AG20443 (cell line): Measurements from ENCODE around the gene SRF.

Experiments used
- DNase-seq: peaks from one replicate; pipeline ENCODE4 v3.0.0; 2012; ENCODE audit warnings: low spot score, mixed read lengths

The SRF gene

DNA sequence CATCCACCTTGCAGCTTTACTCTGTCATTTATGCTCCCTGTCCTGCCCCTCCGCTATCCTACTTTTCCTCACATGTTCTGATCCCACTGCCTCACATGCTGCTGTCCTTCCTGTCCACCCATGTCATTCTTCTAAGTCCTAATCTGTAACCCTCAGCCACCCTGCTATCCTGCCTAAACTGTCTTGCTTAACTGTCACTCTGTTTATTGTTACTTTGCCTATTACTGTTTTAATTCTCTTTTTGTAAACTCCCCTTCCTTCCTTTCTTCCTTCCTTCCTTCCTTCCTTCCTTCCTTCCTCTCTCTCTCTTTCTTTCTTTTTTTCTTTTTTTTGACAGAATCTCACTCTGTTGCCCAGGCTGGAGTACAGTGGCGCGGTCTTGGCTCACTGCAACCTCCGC, 12.4 kb downstream of the SRF start:
- DNase-seq = no peak

DNA sequence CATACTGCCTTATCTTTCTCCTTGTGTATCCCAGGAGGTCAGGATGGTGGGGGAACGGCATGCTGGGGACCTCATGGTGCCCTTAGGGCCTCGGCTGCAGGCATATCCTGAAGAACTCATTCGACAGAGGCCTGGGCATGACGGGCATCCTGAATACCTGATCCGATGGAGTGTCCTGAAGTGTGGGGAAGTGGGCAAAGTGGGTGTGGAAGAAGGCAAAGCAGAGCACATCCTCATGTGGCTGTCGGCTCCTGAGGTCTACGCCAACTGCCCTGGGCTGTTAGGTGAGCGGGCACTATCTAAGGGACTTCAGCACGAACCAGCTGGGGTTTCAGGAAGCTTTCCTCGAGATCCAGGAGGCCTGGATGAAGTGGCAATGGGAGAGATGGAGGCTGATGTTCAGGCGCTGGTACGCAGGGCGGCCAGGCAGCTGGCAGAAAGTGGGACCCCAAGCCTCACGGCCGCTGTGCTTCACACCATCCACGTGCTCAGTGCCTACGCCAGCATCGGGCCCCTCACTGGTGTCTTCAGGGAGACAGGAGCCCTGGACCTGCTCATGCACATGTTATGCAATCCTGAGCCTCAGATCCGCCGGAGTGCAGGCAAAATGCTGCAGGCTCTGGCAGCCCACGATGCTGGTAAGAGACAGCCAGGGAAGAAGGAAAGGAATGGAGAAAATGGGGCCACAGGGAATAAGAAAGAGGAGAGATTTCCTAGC, 13.4 kb downstream of the SRF start:
- DNase-seq = no peak

DNA sequence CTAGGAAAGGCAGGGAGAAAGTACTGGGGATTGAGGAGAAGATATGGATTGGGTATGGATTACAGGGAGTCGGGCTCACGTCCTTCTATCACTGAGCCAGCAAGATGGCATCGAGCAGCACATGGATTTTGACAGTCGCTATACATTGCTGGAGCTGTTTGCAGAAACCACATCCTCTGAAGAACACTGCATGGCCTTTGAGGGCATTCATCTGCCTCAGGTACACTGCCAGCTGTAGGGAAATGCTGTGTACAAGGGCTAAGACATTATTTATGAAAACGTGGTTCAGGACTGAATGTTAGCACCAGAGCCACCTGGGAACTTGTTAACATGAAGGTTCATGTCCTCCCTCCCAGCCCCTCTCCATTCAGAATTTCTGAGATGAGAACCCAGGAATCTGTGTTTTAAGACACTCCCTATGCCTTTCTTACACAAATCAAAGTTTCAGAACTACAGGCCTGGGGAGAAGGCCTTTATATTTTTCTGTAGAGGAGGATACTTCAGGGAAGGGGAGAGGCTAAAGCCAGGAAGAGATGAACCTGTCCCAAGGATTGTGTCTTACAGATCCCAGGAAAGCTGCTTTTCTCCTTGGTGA, 14.4 kb downstream of the SRF start:
- DNase-seq = no peak

DNA sequence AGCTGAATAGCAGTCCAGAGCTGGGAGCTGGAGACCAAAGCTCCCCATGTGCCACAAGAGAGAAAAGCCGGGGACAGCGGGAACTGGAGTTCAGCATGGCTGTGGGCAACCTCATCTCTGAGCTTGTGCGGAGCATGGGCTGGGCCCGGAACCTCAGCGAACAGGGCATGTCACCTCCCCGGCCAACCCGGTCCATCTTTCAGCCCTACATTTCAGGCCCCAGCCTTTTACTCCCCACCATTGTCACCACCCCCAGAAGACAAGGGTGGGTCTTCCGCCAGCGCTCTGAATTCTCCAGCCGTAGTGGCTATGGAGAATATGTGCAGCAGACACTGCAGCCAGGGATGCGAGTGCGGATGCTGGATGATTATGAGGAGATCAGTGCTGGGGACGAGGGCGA, 14.9 kb downstream of the SRF start:
- no peak for DNase-seq

DNA sequence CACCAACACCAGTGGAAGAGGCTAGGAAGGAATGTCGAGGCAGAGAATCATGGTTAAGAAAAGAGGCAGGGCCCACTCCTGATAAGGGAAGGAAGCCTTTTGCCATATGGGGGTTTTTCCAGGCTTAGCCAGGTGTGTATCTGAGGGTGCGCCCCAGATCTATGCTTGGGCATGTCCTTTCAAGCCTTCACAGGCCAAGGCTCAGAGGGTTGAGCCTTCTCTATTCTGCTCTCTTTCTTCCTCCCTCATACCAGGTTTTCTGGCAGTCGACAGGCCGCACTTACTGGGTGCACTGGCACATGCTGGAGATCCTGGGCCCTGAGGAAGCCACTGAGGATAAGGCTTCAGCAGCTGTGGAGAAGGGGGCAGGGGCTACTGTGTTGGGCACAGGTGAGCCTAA, 15.6 kb downstream of the SRF start:
- no peak for DNase-seq

GRCh38 chr6:43187821-43188220, 16.8 kb downstream of the SRF start:
- no peak for DNase-seq

DNA sequence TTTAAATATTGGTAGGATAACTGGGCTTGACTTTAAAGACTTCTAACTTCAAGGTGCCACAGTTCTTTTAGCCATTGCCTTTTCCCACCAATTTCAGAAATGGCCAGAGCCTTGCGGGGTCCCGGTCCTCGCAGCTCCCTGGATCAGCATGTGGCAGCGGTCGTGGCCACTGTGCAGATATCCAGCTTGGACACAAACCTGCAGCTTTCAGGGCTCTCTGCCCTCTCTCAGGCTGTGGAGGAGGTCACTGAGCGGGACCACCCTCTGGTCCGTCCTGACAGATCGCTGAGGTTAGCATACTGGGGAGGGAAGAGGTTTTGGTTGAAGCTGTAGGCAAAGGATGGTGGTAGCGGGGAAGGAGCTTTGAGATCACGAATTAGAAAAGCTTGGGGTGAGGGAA, 17.4 kb downstream of the SRF start:
- DNase-seq = no peak

DNA sequence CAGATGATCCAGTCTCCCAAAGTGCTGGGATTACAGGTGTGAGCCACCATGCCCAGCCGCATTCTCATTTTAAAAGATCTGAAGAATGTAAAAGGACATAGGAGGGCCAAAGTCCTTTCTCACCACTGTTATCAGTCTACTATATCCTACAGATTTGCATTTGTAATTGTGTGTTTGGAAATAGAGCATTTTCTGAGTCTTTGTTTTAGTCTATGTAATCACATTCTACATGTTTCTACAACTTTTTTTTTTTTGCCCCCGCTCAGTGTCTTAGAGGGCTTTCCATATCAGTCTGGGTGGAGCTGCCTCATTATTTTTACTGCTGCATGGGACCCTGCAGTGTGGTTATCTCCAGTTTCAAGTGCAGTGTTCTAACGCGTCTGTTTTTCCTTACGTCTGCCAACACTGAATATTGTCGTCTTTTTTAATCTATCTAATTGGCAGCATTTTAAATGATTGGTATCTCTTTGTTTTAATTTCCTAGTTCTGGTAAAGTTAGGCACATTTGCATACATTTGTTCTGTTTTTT, 18.8 kb downstream of the SRF start:
- no peak for DNase-seq

DNA sequence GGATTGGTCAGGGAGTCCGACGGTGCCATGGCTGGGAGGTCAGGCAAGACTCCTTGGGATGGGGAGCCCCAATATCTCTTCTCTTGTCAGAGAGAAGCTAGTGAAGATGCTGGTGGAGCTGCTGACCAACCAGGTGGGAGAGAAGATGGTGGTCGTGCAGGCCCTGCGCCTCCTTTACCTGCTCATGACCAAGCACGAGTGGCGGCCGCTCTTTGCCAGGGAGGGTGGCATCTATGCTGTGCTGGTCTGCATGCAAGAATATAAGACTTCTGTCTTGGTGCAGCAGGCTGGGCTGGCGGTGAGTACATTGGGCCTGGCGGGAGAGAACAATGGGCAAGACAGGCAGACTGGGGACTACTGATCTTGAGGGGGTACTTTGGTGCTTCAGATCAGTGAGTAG, 21.8 kb downstream of the SRF start:
- DNase-seq = no peak

- DNase-seq = no peak
Measured at GRCh38 chr6:43193929-43194328, 22.9 kb downstream of the SRF start.

- DNase-seq = no peak
Measured at GRCh38 chr6:43196337-43196736, 25.3 kb downstream of the SRF start.

- DNase-seq = no peak
Measured at GRCh38 chr6:43199912-43200311, 28.8 kb downstream of the SRF start.

DNA sequence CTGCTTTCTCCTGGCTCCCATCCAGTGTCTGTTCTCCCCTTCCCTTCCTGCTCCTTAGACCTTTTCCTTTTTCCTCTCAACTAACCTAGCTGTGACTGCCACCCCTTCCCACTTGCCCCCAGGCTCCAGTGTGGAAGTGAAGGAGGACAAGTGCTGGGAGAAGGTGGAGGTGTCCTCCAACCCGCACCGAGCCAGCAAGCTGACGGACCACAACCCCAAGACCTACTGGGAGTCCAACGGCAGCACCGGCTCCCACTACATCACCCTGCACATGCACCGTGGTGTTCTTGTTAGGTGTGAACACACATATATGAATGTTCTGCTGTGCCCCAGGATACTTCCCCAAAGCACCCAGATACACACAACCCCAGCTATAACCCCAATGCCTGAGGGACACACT, 29.5 kb downstream of the SRF start:
- DNase-seq = no peak

DNA sequence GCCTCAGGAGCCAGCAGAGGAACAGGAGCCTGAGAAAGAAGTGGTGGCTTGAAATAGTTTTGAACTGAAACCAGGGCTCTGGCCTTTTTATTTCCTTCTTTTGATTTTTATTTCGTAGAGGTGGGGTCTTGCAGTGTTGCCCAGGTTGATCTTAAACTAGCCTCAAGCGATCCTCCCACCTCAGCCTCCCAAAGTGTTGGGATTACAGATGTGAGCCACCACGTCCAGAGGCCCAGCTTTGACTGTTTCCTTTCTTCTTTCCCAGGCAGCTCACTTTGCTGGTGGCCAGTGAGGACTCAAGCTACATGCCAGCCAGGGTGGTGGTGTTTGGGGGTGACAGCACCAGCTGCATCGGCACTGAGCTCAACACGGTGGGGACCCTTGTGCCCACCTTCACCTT, 31.4 kb downstream of the SRF start:
- DNase-seq = no peak

DNA sequence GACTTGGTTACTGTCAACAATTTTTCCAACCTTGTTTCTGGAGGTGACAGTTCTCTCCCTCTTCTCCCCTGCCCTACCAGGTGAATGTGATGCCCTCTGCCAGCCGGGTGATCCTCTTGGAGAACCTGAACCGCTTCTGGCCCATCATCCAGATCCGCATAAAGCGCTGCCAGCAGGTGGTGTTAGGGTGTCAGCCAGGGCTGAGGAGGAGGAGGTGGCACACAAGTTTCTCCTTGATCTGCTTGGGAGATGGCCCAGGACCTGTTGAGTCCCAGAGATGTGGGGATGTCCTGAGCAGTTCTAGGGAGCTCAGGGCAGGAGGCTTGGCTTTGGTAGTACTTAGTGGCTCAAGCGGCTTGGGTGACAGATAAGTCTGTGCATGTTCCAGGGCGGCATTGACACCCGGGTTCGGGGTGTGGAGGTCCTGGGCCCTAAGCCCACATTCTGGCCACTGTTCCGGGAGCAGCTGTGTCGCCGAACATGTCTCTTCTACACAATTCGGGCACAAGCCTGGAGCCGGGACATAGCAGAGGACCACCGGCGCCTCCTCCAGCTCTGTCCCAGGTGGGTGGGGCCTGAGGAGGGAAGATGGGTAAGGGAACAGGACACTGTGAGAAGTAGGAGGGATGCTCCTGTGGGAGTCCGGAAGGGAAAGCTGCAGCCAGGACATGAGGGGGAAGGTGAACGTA, 32.1 kb downstream of the SRF start:
- no peak for DNase-seq

GRCh38 chr6:43203718-43204095, 32.6 kb downstream of the SRF start:
- DNase-seq = no peak

DNA sequence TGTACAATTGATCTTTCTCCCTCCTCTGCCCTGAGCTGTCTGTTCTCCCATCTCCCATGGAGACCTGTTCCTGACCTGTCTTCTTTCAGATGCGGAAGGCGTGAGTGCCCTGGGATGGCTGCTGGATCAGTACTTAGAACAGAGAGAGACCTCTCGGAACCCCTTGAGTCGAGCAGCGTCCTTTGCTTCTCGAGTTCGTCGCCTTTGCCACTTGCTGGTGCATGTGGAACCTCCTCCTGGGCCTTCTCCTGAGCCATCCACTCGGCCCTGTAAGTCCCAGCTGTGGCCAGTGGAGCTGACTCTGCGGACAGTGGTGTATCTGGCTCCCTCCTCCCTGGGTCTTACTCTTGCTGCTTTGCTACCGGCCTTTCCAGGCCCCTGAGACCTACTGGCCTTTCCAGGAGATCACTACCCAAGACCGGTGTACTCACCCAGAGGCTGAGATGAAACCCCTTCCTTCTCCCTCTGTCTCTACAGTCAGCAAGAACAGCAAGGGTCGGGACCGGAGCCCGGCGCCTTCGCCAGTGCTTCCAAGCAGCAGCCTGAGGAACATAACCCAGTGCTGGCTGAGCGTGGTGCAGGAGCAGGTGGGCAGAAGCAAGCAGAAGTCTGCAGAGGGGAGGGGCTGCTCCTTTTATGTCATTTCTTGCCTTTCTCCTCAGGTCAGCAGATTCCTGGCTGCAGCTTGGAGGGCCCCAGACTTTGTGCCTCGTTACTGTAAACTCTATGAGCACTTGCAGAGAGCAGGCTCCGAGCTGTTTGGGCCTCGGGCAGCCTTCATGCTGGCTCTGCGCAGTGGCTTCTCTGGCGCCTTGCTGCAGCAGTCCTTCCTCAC, 33.4 kb downstream of the SRF start:
- DNase-seq = no peak

GRCh38 chr6:43205849-43206248, 34.8 kb downstream of the SRF start:
- DNase-seq = no peak

- no peak for DNase-seq
Measured at GRCh38 chr6:43207286-43207685, 36.2 kb downstream of the SRF start.

DNA sequence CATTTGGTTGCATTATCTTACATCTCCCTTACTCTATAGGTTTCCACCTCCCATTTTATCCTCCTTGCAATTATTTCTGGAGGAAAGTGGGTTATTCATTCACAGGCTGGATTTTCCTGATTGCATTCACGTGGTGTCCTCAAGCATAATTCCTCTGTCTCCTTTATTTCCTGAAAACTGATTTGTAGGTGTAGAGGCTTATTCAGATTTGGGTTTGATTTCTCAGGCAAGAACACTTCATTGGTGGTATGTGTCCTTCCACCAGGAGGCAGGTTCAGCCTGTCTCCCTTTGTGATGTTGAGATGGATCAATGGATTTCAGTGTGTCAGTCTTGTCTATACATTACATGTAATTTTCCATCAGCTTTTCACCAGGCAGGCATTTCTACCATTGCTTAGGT, 40.9 kb downstream of the SRF start:
- DNase-seq = no peak

DNA sequence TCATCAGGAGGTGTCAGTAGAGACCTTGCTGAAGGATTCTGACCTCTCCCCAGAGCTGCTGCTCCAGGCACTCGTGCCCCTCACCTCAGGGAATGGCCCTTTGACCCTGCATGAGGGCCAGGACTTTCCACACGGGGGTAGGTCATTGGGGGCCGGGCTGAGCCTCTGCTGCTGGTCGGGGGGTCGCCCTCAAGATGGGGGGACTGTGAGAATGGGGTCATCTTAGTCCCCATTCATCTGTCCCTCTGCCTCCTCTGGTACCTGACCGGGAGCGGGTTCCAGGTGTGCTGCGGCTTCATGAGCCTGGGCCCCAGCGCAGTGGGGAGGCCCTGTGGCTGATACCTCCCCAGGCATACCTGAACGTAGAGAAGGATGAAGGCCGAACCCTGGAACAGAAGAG, 42.4 kb downstream of the SRF start:
- no peak for DNase-seq

DNA sequence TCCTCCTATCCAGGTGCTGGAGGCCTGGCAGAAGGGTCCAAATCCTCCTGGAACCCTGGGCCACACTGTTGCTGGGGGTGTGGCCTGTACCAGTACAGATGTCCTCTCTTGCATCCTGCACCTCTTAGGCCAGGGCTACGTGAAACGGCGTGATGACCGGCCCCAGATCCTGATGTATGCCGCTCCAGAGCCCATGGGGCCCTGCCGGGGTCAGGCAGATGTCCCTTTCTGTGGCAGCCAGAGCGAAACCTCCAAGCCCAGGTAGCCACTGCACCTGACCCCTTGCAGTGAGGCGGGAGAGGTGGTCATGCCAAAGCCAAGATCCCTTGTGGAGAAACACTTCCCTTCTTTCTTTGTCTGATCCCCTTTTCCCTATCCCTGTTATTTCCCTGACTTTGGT, 44.0 kb downstream of the SRF start:
- DNase-seq = no peak

DNA sequence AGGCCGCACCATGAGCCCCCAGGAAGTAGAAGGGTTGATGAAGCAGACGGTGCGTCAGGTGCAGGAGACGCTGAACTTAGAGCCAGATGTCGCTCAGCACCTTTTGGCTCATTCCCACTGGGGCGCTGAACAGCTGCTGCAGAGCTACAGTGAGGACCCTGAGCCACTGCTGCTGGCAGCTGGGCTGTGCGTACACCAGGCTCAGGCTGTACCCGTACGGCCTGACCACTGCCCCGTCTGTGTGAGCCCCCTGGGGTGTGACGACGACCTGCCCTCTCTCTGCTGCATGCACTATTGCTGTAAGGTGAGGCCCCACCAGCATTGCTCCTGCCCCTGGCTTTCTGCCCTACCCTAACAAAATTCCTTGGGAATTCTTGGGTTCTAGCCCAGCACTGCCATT, 45.1 kb downstream of the SRF start:
- no peak for DNase-seq
